Breast epithelium (tissue), 4 donors: ENCODE measurements around the gene RPL5. TPM values are rescaled to one million over a fixed set of nuclear protein-coding genes. Genes with fewer than 3 reads are reported as not detected.

ENCODE experiments used
- DNase-seq, 2 donors: peaks; one replicate each; pipeline ENCODE4 v3.0.0-alpha.2; 2019; ENCODE audit warnings: low spot score in 2 of 2
- H3K27ac ChIP-seq, 2 donors: fragments of 200-600 bp; sonication (generic) in 1 of 2; one replicate each; pipeline ENCODE4 v1.5.1; 2016 to 2019; ENCODE audit warnings: mild to moderate bottlenecking in 1 of 2
- H3K27me3 ChIP-seq, 2 donors: fragments of 200-600 bp; sonication (generic) in 1 of 2; one replicate each; pipeline versions ENCODE4 v1.5.1 to v1.6.0; 2017 to 2019; ENCODE audit warnings: control low read depth in 1 of 2, mild to moderate bottlenecking in 1 of 2
- H3K36me3 ChIP-seq: fragments of 200-600 bp; one replicate; pipeline ENCODE4 v1.5.1; 2019
- H3K4me1 ChIP-seq, 2 donors: fragments of 200-600 bp; sonication (generic); one replicate each; pipeline ENCODE4 v1.5.1; 2016 to 2019; ENCODE audit warnings: control low read depth in 1 of 2
- H3K4me3 ChIP-seq, 3 donors: fragments of 200-600 bp; sonication (generic); 1 replicate in 2 of 3; 2 replicates in 1 of 3; pipeline ENCODE4 v1.5.1; 2016 to 2019; ENCODE audit warnings: mild to moderate bottlenecking in 3 of 3, moderate library complexity in 2 of 3
- H3K9me3 ChIP-seq, 2 donors: fragments of 200-600 bp; sonication (generic) in 1 of 2; one replicate each; pipeline ENCODE4 v1.5.1; 2016 to 2019; ENCODE audit warnings: control low read depth in 1 of 2
- POLR2A ChIP-seq: fragments of 450-650 bp; IDR thresholded peaks from one replicate; pipeline ENCODE4 v1.6.1; 2016; ENCODE audit warnings: antibody characterized with exemption, mild to moderate bottlenecking, moderate library complexity
- POLR2AphosphoS5 ChIP-seq, 3 donors: sonication (generic); formaldehyde crosslinking; IDR thresholded peaks; one replicate each; pipeline ENCODE4 v1.6.1; 2017; ENCODE audit warnings: antibody characterized with exemption in 3 of 3
- intact Hi-C: fragments of 100-400 bp; cut with DNase I; formaldehyde crosslinking; loops from one replicate; pipeline ENCODE4 v1.15.1; 2023; ENCODE audit warnings: low total_unique reads
- total RNA-seq, 3 donors: library from RNA; depleted of rRNA; stranded (reverse); fragments of >200 nt; gene quantifications; one replicate each; pipeline ENCODE4 v1.1.0, GENCODE V29; 2016
- TF ChIP-seq, protein P1 (sequence below), 3 donors: fragments of 450-650 bp; IDR thresholded peaks; one replicate each; pipeline ENCODE4 v1.5.1; 2016 to 2017; ENCODE audit warnings: antibody characterized with exemption in 3 of 3, mild to moderate bottlenecking in 3 of 3, moderate library complexity in 3 of 3

The RPL5 gene
- total RNA-seq, 3 donors from 2014 or later, result 1,682 to 2,363 (median 2,105) TPM

- DNase-seq, result no peak
- intact Hi-C loops, result no loop called here
- Histone ChIP-seq H3K9me3 (no peaks in the 10 kb centered on the region), H3K27me3 (no peaks in the 10 kb centered on the region), H3K27ac (no peak overlapping the region), H3K4me1 (peaks cover 0 to 5% of the 10 kb centered on the region in 2 donors), H3K4me3 (no peak overlapping the region), H3K36me3 (peaks cover 10% of the 10 kb centered on the region)
- TF ChIP-seq, protein P1, sequence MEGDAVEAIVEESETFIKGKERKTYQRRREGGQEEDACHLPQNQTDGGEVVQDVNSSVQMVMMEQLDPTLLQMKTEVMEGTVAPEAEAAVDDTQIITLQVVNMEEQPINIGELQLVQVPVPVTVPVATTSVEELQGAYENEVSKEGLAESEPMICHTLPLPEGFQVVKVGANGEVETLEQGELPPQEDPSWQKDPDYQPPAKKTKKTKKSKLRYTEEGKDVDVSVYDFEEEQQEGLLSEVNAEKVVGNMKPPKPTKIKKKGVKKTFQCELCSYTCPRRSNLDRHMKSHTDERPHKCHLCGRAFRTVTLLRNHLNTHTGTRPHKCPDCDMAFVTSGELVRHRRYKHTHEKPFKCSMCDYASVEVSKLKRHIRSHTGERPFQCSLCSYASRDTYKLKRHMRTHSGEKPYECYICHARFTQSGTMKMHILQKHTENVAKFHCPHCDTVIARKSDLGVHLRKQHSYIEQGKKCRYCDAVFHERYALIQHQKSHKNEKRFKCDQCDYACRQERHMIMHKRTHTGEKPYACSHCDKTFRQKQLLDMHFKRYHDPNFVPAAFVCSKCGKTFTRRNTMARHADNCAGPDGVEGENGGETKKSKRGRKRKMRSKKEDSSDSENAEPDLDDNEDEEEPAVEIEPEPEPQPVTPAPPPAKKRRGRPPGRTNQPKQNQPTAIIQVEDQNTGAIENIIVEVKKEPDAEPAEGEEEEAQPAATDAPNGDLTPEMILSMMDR (IDR thresholded peaks at IDR 0.05), result no peak
- no peak for TF ChIP-seq POLR2AphosphoS5 (IDR thresholded peaks at IDR 0.05)
- TF ChIP-seq POLR2A, result no peak
Observed at GRCh38 chr1:92840600-92840999, 8.8 kb downstream of the RPL5 start.

DNA sequence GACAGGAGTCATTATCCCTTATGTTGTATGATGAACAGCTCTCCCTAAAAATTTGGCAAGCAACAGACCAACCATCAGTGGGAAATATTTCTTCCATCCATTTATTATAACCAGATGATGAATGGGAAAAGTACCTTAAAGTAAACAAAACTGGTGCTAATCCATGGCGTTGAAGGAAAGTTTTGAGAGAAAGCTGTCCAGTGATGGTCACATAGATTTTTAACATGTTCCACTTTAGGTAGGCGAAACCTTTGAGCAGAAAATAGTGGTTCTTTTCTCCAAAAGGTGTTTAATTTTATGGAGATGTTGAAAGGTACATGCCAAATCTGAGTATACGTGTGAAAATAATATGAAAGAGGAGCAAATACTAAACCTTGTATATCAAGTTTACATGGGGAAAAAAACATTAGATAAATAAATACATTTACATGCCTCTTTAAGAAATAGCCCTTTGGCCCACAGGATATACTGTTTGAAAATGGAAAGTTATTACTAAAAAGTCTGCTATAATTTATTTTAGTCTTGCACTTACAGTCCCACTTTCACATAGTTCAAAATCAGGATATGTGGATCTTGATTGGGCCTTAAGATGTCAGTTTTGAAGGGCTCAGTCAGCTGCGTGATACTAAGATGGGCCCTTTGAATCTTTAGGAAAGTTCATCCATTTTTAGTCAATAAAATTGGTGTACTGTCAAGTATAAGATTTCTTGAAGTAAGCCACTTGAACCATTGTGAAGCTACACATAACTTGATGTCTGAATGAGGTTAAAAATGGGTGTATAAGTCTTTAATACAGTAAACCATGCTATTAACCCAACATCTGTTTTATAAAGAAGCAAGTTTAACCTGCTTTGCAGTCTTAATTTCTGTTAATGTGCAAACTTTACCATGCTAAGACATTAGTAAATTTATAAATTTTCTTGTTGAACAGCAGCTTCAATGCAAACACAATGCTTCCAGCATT is 10.5 kb downstream of the RPL5 start:
- Histone ChIP-seq H3K4me3 (no peak overlapping the region), H3K4me1 (no peaks in the 10 kb centered on the region), H3K9me3 (no peaks in the 10 kb centered on the region), H3K36me3 (peaks cover 10% of the 10 kb centered on the region), H3K27me3 (no peaks in the 10 kb centered on the region), H3K27ac (no peak overlapping the region)
- no peak for DNase-seq
- no peak for TF ChIP-seq POLR2AphosphoS5 (IDR thresholded peaks at IDR 0.05)
- no peak for TF ChIP-seq POLR2A
- TF ChIP-seq, protein P1 (IDR thresholded peaks at IDR 0.05), result no peak
- intact Hi-C loops, result no loop called here

GRCh38 chr1:92843046-92843423 is 11.2 kb downstream of the RPL5 start:
- H3K36me3 ChIP-seq, result peaks cover 10% of the 10 kb centered on the region
- H3K27ac ChIP-seq, result no peak overlapping the region
- no peak overlapping the region for H3K4me3 ChIP-seq
- H3K27me3 ChIP-seq, result no peaks in the 10 kb centered on the region
- TF ChIP-seq, protein P1 (IDR thresholded peaks at IDR 0.05), result no peak
- TF ChIP-seq POLR2AphosphoS5 (IDR thresholded peaks at IDR 0.05), result no peak
- no peaks in the 10 kb centered on the region for H3K4me1 ChIP-seq
- intact Hi-C loops, result no loop called here
- no peaks in the 10 kb centered on the region for H3K9me3 ChIP-seq
- DNase-seq, result no peak

- intact Hi-C loops, result no loop called here
Observed at GRCh38 chr1:92843429-92844352, 11.9 kb downstream of the RPL5 start.

More at GRCh38 chr1:92843429-92844352, 11.9 kb downstream of the RPL5 start:
- peaks cover 10% of the 10 kb centered on the region for H3K36me3 ChIP-seq
- H3K4me3 ChIP-seq, result no peak overlapping the region
- H3K9me3 ChIP-seq, result no peaks in the 10 kb centered on the region
- H3K4me1 ChIP-seq, result no peaks in the 10 kb centered on the region
- H3K27me3 ChIP-seq, result no peaks in the 10 kb centered on the region
- TF ChIP-seq, protein P1 (IDR thresholded peaks at IDR 0.05), result no peak
- no peak for TF ChIP-seq POLR2AphosphoS5 (IDR thresholded peaks at IDR 0.05)
- TF ChIP-seq POLR2A, result no peak
- H3K27ac ChIP-seq, result no peak overlapping the region
- no peak for DNase-seq
